AG09309 (cell line): ENCODE measurements around the gene TSPAN10.
"Not testable (repeated sequence)": the region's sequence is repeated elsewhere in the genome, so short reads cannot be mapped to it uniquely, and the experiment has no call there.

Experiments
- DNase-seq: peaks from one replicate; pipeline ENCODE4 v3.0.0-alpha.2; 2010; ENCODE audit warnings: low read depth
- H3K4me3 ChIP-seq: 2 replicates; pipeline ENCODE4 v1.5.1; 2011; ENCODE audit warnings: mild to moderate bottlenecking, low read depth, low read length, moderate library complexity; ENCODE audit not compliant: control insufficient read depth
- CTCF ChIP-seq: IDR thresholded peaks from 2 replicates; pipeline ENCODE4 v1.5.1; 2011; ENCODE audit warnings: mild to moderate bottlenecking, low read depth, low read length, inconsistent platforms; ENCODE audit not compliant: insufficient read depth, control insufficient read depth; ENCODE audit errors: missing control alignments

Gene TSPAN10

DNA sequence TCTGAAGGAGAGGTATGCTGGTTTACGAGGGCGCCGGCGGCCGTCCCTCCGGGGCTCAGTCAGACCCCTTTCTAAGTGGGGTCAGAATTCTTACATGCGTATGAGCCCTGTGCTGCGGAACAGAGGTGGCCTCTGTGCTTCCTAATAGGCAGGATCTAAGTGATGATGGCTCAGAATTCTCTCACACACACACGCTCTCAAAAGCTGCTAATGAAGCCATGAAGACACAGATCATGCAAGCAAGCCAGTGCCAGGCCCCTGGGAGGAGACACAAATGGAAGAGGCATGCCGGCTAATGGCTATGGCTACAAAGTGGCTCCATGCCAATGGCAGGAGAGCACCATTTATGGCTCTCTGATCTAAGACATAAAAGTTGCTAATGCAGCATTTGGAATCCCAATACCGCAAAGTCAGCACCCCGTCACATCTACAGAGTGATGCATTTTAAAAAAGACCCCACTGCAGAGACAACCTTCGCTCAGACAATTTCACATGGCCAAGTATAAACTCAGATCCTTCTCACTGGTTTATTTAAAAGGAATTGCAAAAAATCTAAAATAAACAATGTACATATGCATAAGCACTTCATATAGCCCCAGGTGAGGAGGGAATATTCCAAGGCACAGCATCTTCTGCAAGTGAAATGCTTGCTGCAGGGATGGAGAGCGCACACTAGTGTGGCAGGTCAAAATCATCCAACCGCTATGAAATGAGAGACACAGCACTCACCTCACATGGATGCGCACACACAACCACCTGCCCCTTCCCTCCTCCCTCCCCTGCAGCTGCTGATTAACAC, 24.6 kb upstream of the TSPAN10 start:
- no peak for DNase-seq
- no peak for TF ChIP-seq CTCF
- H3K4me3 ChIP-seq = no peak overlapping the region

- TF ChIP-seq CTCF = no peak
- H3K4me3 ChIP-seq = no peak overlapping the region
- DNase-seq = no peak
These were observed 21.5 kb upstream of the TSPAN10 start for GRCh38 chr17:81615401-81615930.

DNA sequence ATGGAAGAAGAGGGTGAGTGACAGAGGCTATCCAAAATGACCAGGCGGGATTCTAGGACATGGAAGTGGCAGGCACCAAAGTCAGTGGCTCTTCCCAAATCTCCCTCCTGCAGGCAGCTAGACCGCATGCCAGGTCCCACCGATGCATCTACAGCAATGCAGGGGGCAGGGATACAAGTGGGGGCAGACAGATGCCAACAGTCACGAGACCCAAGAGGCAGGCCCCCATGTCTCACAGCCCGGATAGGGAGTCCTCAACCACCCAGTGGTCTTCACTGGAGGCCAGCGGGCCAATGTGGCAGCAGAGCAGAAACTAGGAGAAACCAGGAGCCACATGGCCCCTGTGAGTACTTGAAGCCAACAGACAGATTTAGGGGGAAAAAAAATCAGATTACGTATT, 20.1 kb upstream of the TSPAN10 start:
- DNase-seq = no peak
- no peak overlapping the region for H3K4me3 ChIP-seq
- no peak for TF ChIP-seq CTCF

DNA sequence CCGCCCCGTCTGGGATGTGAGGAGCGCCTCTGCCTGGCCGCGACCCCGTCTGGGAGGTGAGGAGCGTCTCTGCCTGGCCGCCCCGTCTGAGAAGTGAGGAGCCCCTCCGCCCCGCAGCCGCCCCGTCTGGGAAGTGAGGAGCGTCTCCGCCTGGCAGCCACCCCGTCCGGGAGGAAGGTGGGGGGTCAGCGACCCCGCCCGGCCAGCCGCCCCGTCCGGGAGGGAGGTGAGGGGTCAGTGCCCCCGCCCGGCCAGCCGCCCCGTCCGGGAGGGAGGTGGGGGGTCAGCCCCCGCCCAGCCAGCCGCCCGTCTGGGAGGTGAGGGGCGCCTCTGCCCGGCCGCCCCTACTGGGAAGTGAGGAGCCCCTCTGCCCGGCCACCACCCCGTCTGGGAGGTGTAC, 18.7 kb upstream of the TSPAN10 start:
- DNase-seq, H3K4me3 ChIP-seq: not testable (repeated sequence)

GRCh38 chr17:81621494-81622130, 15.4 kb upstream of the TSPAN10 start:
- DNase-seq = no peak
- TF ChIP-seq CTCF = no peak
- H3K4me3 ChIP-seq = no peak overlapping the region

GRCh38 chr17:81630274-81630673, 6.7 kb upstream of the TSPAN10 start:
- no peak overlapping the region for H3K4me3 ChIP-seq
- DNase-seq = no peak
- TF ChIP-seq CTCF = no peak

- no peak for TF ChIP-seq CTCF
- DNase-seq = no peak
These were observed 5.5 kb upstream of the TSPAN10 start for GRCh38 chr17:81631482-81631881.

More at GRCh38 chr17:81631482-81631881, 5.5 kb upstream of the TSPAN10 start:
- H3K4me3 ChIP-seq = no peak overlapping the region
